BE2C (cell line): Measurements from ENCODE around the gene PSMA7.

Experiments used
- DNase-seq: peaks from one replicate; pipeline ENCODE4 v3.0.0-alpha.2; 2020
- H3K27me3 ChIP-seq: fragments of 250-450 bp; sonication (Bioruptor Pico); 2 replicates; pipeline ENCODE4 v1.5.1; 2020; ENCODE audit warnings: mild to moderate bottlenecking
- H3K36me3 ChIP-seq: fragments of 250-450 bp; sonication (Bioruptor Pico); 2 replicates; pipeline ENCODE4 v1.5.1; 2020; ENCODE audit warnings: mild to moderate bottlenecking
- H3K4me1 ChIP-seq: fragments of 250-450 bp; sonication (Bioruptor Pico); 2 replicates; pipeline ENCODE4 v1.5.1; 2020
- H3K4me3 ChIP-seq: 2 replicates; pipeline ENCODE4 v1.5.1; 2011; ENCODE audit warnings: low read depth, low read length
- H3K9me3 ChIP-seq: fragments of 250-450 bp; sonication (Bioruptor Pico); 2 replicates; pipeline ENCODE4 v1.5.1; 2020
- CTCF ChIP-seq: IDR thresholded peaks from 2 replicates; pipeline ENCODE4 v1.5.1; 2012; ENCODE audit warnings: mild to moderate bottlenecking, low read depth, low read length

PSMA7 gene

GRCh38 chr20:62129731-62130531 lies 13.3 kb downstream of the PSMA7 start:
- Histone ChIP-seq H3K4me3 (no peak overlapping the region), H3K9me3 (no peaks in the 10 kb centered on the region; the same call in 1 of the 2 replicates), H3K27me3 (no peaks in the 10 kb centered on the region), H3K4me1 (no peaks in the 10 kb centered on the region), H3K36me3 (peaks cover 85% of the 10 kb centered on the region)
- no peak for TF ChIP-seq CTCF
- DNase-seq = no peak

DNA sequence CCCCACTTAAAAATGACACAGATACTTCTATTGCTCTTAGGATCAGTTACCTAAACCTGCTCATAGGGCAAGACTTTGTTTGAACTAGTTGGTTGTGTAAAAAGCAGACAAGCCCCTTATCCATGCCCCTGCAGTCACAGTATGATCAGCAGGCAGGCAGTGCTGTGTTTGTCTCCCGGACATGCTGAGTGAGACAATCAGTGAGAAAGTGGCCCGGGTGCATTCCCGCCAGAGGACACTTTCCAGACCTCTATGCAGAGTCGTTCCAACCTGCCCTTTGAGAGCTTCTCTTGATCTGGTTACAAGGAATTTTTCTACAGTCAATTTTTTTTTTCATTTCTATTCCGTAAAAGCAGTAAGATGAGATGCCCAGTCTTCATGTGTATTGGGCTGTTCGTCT lies 14.7 kb downstream of the PSMA7 start:
- Histone ChIP-seq H3K36me3 (peaks cover 86% of the 10 kb centered on the region), H3K9me3 (no peaks in the 10 kb centered on the region; the same call in 1 of the 2 replicates), H3K4me1 (peaks cover 6% of the 10 kb centered on the region; the same call in 1 of the 2 replicates), H3K27me3 (no peaks in the 10 kb centered on the region), H3K4me3 (no peak overlapping the region)
- DNase-seq = no peak
- TF ChIP-seq CTCF = no peak

- peaks cover 6% of the 10 kb centered on the region; the same call in 1 of the 2 replicates for H3K4me1 ChIP-seq
- DNase-seq = no peak
- H3K27me3 ChIP-seq = no peaks in the 10 kb centered on the region
- no peaks in the 10 kb centered on the region; the same call in 1 of the 2 replicates for H3K9me3 ChIP-seq
- no peak overlapping the region for H3K4me3 ChIP-seq
- TF ChIP-seq CTCF = no peak
- H3K36me3 ChIP-seq = peaks cover 79% of the 10 kb centered on the region
These were observed 15.4 kb downstream of the PSMA7 start for GRCh38 chr20:62127799-62128198.

GRCh38 chr20:62126141-62126540 lies 17.1 kb downstream of the PSMA7 start:
- no peak for TF ChIP-seq CTCF
- no peak overlapping the region for H3K4me3 ChIP-seq
- peaks cover 68% of the 10 kb centered on the region for H3K36me3 ChIP-seq
- no peaks in the 10 kb centered on the region for H3K27me3 ChIP-seq
- DNase-seq = no peak
- no peaks in the 10 kb centered on the region; the same call in 1 of the 2 replicates for H3K9me3 ChIP-seq
- peaks cover 6% of the 10 kb centered on the region; the same call in 1 of the 2 replicates for H3K4me1 ChIP-seq

DNA sequence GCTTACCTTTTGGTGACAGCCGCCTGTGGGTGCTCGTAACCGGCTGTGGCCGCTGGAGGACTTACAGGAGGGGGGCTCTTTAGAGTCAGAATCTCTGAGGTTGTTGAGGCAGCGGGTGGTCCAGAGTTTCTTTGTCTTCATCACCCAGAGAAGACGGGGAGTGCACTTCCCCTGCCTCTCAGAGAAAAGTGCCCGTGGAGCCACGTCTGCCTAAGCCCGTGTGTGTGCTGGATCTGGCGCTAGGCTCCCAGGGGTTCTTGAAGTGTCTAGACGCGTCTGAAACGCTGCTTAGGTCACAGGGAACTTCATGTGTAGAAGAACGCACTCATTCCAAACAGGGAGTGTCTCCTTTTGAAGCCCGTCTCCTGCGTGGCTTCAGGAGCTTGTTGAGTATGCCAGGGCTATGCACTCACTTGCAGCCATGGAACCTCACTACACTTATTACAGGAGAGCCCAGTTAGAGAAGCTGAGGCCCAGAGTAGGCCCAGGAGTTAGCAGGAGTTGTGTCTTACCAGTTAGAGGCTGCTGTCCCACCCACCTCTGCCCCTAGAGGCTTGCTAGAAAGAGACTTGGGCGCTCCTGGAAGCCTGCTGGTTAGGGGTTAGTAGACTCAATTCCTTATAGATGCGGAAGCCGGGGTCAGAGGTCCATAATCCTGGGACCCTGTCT lies 19.6 kb downstream of the PSMA7 start:
- Histone ChIP-seq H3K36me3 (peaks cover 46% of the 10 kb centered on the region), H3K9me3 (no peaks in the 10 kb centered on the region), H3K4me3 (peak overlapping the region; percentile 74), H3K27me3 (no peaks in the 10 kb centered on the region), H3K4me1 (peaks cover 6% of the 10 kb centered on the region; the same call in 1 of the 2 replicates)
- DNase-seq = no peak
- TF ChIP-seq CTCF = peak; percentile 22; the same call in 1 of the 2 replicates
